CD14-positive monocyte (primary cell): ENCODE results near the gene AFM. TPM values are rescaled to one million over a fixed set of nuclear protein-coding genes. Genes with fewer than 3 reads are reported as not detected.

ENCODE experiments used
- DNase-seq, 3 donors: peaks; one replicate each; pipeline ENCODE4 v3.0.0-alpha.2; 2011 to 2022
- H2AFZ ChIP-seq: 2 replicates; pipeline ENCODE4 v1.6.0; 2012; ENCODE audit warnings: mild to moderate bottlenecking, low read depth, low read length, inconsistent platforms; ENCODE audit not compliant: insufficient read depth, poor library complexity, severe bottlenecking
- H3K27ac ChIP-seq, 2 donors: 1 replicate in 1 of 2; 2 replicates in 1 of 2; pipeline ENCODE4 v1.5.1; 2012 to 2013; ENCODE audit warnings: low read length in 2 of 2, control low read depth in 1 of 2, inconsistent platforms in 1 of 2, low read depth in 1 of 2, mild to moderate bottlenecking in 1 of 2
- H3K27me3 ChIP-seq, 2 donors: one replicate each; pipeline versions ENCODE4 v1.6.0 to v1.6.1; 2011 to 2013; ENCODE audit warnings: low read length in 2 of 2; ENCODE audit not compliant: control insufficient read depth in 2 of 2, insufficient read depth in 2 of 2
- H3K36me3 ChIP-seq, 2 donors: replicated peaks in 1 of 2; 1 replicate in 1 of 2; 2 replicates in 1 of 2; pipeline versions ENCODE4 v1.5.1 to v1.6.1; 2012 to 2013; ENCODE audit warnings: low read length in 2 of 2, control low read depth in 1 of 2, inconsistent platforms in 1 of 2, mild to moderate bottlenecking in 1 of 2; ENCODE audit not compliant: insufficient read depth in 2 of 2, control insufficient read depth in 1 of 2
- H3K4me1 ChIP-seq, 2 donors: 1 replicate in 1 of 2; 2 replicates in 1 of 2; pipeline versions ENCODE4 v1.5.1 to v1.6.1; 2012 to 2013; ENCODE audit warnings: low read length in 2 of 2, control low read depth in 1 of 2, inconsistent platforms in 1 of 2, mild to moderate bottlenecking in 1 of 2, moderate library complexity in 1 of 2; ENCODE audit not compliant: insufficient read depth in 2 of 2, control insufficient read depth in 1 of 2
- H3K4me2 ChIP-seq: replicated peaks from 2 replicates; pipeline ENCODE3; 2012; ENCODE audit warnings: low read length, moderate library complexity, mild to moderate bottlenecking; ENCODE audit not compliant: poor library complexity, severe bottlenecking; ENCODE audit errors: extremely low read depth
- H3K4me3 ChIP-seq, 3 experiments: fragments of 200-600 bp in 1 of 3; sonication (generic) in 1 of 3; replicated peaks in 1 of 3; 1 replicate in 2 of 3; 2 replicates in 1 of 3; pipeline ENCODE4 v1.5.1; 2011 to 2013; ENCODE audit warnings: low read length in 3 of 3, mild to moderate bottlenecking in 3 of 3, control low read depth in 2 of 3, low read depth in 2 of 3, inconsistent platforms in 1 of 3, moderate library complexity in 1 of 3
- H3K79me2 ChIP-seq: 2 replicates; pipeline ENCODE4 v1.6.0; 2012; ENCODE audit warnings: mild to moderate bottlenecking, control low read depth, inconsistent platforms, low read length, moderate library complexity; ENCODE audit not compliant: insufficient read depth
- H3K9ac ChIP-seq: 2 replicates; pipeline ENCODE4 v1.6.0; 2017; ENCODE audit warnings: low read length, mild to moderate bottlenecking; ENCODE audit not compliant: insufficient read depth, poor library complexity, severe bottlenecking
- H3K9me3 ChIP-seq, 2 donors: replicated peaks in 1 of 2; 1 replicate in 1 of 2; 2 replicates in 1 of 2; pipeline versions ENCODE4 v1.5.1 to v1.6.1; 2012 to 2013; ENCODE audit warnings: low read length in 2 of 2, control low read depth in 1 of 2; ENCODE audit not compliant: control insufficient read depth in 1 of 2, insufficient read depth in 1 of 2
- H4K20me1 ChIP-seq: 2 replicates; pipeline ENCODE4 v1.6.0; 2012; ENCODE audit warnings: mild to moderate bottlenecking, low read length, control low read depth, moderate library complexity; ENCODE audit not compliant: insufficient read depth
- H3K27ac Mint-ChIP-seq, 7 donors: one replicate each; pipeline ENCODE4 v1.8.0; 2020; ENCODE audit warnings: mild to moderate bottlenecking in 7 of 7, mixed read lengths in 7 of 7, moderate library complexity in 6 of 7, inconsistent platforms in 2 of 7
- H3K27me3 Mint-ChIP-seq, 3 donors: one replicate each; pipeline ENCODE4 v1.8.0; 2021 to 2022; ENCODE audit warnings: low read depth in 3 of 3, mild to moderate bottlenecking in 3 of 3, mixed read lengths in 3 of 3, moderate library complexity in 3 of 3, inconsistent platforms in 1 of 3
- H3K36me3 Mint-ChIP-seq, 2 donors: one replicate each; pipeline ENCODE4 v1.8.0; 2020; ENCODE audit warnings: mixed read lengths in 2 of 2, inconsistent platforms in 1 of 2, mild to moderate bottlenecking in 1 of 2
- H3K4me1 Mint-ChIP-seq: one replicate; pipeline ENCODE4 v1.8.0; 2020; ENCODE audit warnings: mild to moderate bottlenecking, mixed read lengths
- H3K4me3 Mint-ChIP-seq, 2 donors: one replicate each; pipeline ENCODE4 v1.8.0; 2020; ENCODE audit warnings: mild to moderate bottlenecking in 2 of 2, mixed read lengths in 2 of 2, moderate library complexity in 1 of 2
- H3K9me3 Mint-ChIP-seq, 7 donors: one replicate each; pipeline ENCODE4 v1.8.0; 2020 to 2022; ENCODE audit warnings: mixed read lengths in 7 of 7, mild to moderate bottlenecking in 6 of 7, moderate library complexity in 6 of 7, inconsistent platforms in 2 of 7
- WGBS: methylation state at CpG from one replicate; pipeline ENCODE4 v1.1.5; 2013; ENCODE audit warnings: missing lambda C conversion rate; ENCODE audit not compliant: insufficient coverage; 5-methylcytosine and 5-hydroxymethylcytosine counted together
- intact Hi-C, 2 donors: fragments of 100-400 bp; cut with micrococcal nuclease; formaldehyde crosslinking; loops; one replicate each; pipeline versions ENCODE4 v1.15.0 to v1.15.1; 2023
- polyA plus RNA-seq, 3 donors: library from polyadenylated mRNA; depleted of rRNA in 1 of 3; unstranded in 2 of 3; stranded (reverse) in 1 of 3; fragments of 300-500 nt in 2 of 3; fragments of >200 nt in 1 of 3; fragmentation: Illumina TruSeq in 2 of 3; gene quantifications; 1 replicate in 2 of 3; 2 replicates in 1 of 3; pipeline ENCODE4 v1.2.3, GENCODE V29; 2012 to 2021
- TF ChIP-seq, protein P1 (sequence below): fragments of 200-600 bp; IDR thresholded peaks from one replicate; pipeline ENCODE4 v1.8.0; 2022; ENCODE audit warnings: antibody characterized with exemption, mild to moderate bottlenecking

Gene AFM
- polyA plus RNA-seq, 3 donors: not detected

DNA sequence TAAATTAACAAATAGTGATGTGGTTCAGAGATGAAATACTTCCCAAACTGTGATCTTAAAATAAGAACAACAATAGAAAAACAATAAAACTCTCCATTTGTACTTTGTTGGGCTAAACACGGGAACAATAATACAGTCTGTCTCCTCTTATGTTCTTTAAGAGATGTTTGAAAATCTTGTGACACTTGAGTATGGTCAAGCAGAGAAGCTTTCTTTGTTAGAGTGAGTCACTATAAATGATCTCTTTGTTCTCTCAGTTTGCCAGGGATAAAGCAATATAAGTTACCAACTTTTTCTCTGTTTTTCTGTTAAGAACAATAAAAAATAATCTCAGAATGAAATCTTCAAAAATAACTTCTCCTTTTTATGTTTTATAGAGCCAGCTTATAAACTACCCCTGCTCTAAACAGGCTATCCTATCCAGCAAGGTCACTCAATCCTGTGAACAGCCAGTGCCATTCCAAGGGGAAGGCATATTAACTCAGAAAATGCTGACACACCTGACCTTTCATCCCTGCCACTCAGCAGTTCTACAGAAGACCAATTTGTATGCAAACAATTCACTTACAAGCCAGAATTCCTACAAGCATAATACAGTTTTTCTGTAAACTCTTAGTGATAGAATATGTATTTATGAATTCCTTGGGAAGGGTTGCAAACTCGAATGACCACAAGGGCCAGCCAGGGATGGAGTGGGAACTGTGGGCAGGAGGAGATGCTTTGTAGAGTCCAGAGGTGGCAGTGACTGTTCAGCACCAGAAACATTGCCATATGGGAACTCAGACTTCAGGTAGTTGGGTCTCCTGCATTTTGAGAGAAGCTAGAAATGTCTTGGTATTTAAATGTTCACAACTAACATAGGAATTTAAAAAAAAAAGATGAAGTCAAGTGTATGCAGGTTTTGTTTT, 52.2 kb downstream of the AFM start:
- no peaks in the 10 kb centered on the region for H3K9me3 ChIP-seq
- H4K20me1 ChIP-seq: no peaks in the 10 kb centered on the region
- Mint-ChIP-seq H3K27ac (no peak overlapping the region), H3K9me3 (peaks cover 0 to 2% (median 0%) of the 10 kb centered on the region in 7 donors), H3K36me3 (no peaks in the 10 kb centered on the region), H3K4me3 (no peak overlapping the region), H3K4me1 (no peaks in the 10 kb centered on the region), H3K27me3 (peaks cover 0 to 2% (median 1%) of the 10 kb centered on the region in 3 donors)
- H3K36me3 ChIP-seq: no peaks in the 10 kb centered on the region
- no peak overlapping the region for H2AFZ ChIP-seq
- no peaks in the 10 kb centered on the region for H3K4me1 ChIP-seq
- no peak overlapping the region for H3K27ac ChIP-seq
- no peaks in the 10 kb centered on the region for H3K79me2 ChIP-seq
- no peak overlapping the region for H3K4me2 ChIP-seq
- TF ChIP-seq, protein P1, sequence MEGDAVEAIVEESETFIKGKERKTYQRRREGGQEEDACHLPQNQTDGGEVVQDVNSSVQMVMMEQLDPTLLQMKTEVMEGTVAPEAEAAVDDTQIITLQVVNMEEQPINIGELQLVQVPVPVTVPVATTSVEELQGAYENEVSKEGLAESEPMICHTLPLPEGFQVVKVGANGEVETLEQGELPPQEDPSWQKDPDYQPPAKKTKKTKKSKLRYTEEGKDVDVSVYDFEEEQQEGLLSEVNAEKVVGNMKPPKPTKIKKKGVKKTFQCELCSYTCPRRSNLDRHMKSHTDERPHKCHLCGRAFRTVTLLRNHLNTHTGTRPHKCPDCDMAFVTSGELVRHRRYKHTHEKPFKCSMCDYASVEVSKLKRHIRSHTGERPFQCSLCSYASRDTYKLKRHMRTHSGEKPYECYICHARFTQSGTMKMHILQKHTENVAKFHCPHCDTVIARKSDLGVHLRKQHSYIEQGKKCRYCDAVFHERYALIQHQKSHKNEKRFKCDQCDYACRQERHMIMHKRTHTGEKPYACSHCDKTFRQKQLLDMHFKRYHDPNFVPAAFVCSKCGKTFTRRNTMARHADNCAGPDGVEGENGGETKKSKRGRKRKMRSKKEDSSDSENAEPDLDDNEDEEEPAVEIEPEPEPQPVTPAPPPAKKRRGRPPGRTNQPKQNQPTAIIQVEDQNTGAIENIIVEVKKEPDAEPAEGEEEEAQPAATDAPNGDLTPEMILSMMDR: no peak
- no peaks in the 10 kb centered on the region for H3K27me3 ChIP-seq
- intact Hi-C loops: no loop called here
- H3K9ac ChIP-seq: no peak overlapping the region
- no peak for DNase-seq
- H3K4me3 ChIP-seq: no peak overlapping the region
- WGBS: no CpG with 5 or more reads among the region's 2 CpGs

DNA sequence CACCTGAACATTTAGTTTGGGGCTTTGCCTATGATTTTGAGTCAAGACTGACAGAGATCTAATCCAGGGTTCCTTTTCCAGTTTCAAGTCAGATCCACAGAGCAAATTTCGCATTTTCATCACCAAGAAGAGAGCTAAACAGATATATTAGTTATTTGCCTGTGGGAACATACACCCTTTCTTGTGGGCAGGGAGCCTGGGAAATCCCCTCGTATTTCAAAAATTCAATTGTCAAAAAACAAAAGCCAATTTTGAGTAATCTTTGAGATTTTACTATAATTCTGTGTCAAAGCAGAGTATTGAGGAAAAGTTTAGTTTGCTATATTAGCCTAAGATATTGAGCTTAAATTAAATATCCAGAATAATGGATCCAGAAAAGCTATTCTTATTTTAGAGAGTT, 56.6 kb downstream of the AFM start:
- H3K4me2 ChIP-seq: no peak overlapping the region
- H3K4me3 ChIP-seq: no peak overlapping the region
- Mint-ChIP-seq H3K36me3 (no peaks in the 10 kb centered on the region), H3K27ac (no peak overlapping the region), H3K9me3 (no peaks in the 10 kb centered on the region), H3K27me3 (peaks cover 0 to 2% (median 1%) of the 10 kb centered on the region in 3 donors), H3K4me1 (no peaks in the 10 kb centered on the region), H3K4me3 (no peak overlapping the region)
- WGBS: no CpG with 5 or more reads among the region's 2 CpGs
- H3K27ac ChIP-seq: no peak overlapping the region
- no peak for DNase-seq
- TF ChIP-seq, protein P1: no peak
- H3K27me3 ChIP-seq: no peaks in the 10 kb centered on the region
- no peaks in the 10 kb centered on the region for H3K79me2 ChIP-seq
- H3K9ac ChIP-seq: no peak overlapping the region
- no peaks in the 10 kb centered on the region for H4K20me1 ChIP-seq
- intact Hi-C loops: no loop called here
- H2AFZ ChIP-seq: no peak overlapping the region
- H3K4me1 ChIP-seq: no peaks in the 10 kb centered on the region
- H3K36me3 ChIP-seq: no peaks in the 10 kb centered on the region
- no peaks in the 10 kb centered on the region for H3K9me3 ChIP-seq
